Activated T-cell treated with anti-CD3 and anti-CD28 coated beads for 24 hours (primary cell): ENCODE data around the gene B3GAT2.

Experiments
- DNase-seq: peaks from one replicate; pipeline ENCODE4 v3.0.0-alpha.2; 2020; ENCODE audit warnings: low read depth

Gene B3GAT2

GRCh38 chr6:70842541-70842940 is 114.3 kb downstream of the B3GAT2 start:
- DNase-seq = no peak

GRCh38 chr6:70841112-70841511 is 115.7 kb downstream of the B3GAT2 start:
- DNase-seq = no peak

- DNase-seq = no peak
Measured at GRCh38 chr6:70839286-70840266, 117.3 kb downstream of the B3GAT2 start.

GRCh38 chr6:70838907-70839285 is 118.0 kb downstream of the B3GAT2 start:
- DNase-seq = no peak

- DNase-seq = no peak
Measured at GRCh38 chr6:70834520-70834919, 122.3 kb downstream of the B3GAT2 start.

GRCh38 chr6:70831427-70831826 is 125.4 kb downstream of the B3GAT2 start:
- DNase-seq = no peak

GRCh38 chr6:70823651-70824050 is 133.2 kb downstream of the B3GAT2 start:
- DNase-seq = no peak

- no peak for DNase-seq
Measured at GRCh38 chr6:70821751-70822150, 135.1 kb downstream of the B3GAT2 start.

- DNase-seq = no peak
Measured at GRCh38 chr6:70820778-70821177, 136.1 kb downstream of the B3GAT2 start.

- no peak for DNase-seq
Measured at GRCh38 chr6:70819646-70820045, 137.2 kb downstream of the B3GAT2 start.

- DNase-seq = no peak
Measured at GRCh38 chr6:70813885-70814284, 143.0 kb downstream of the B3GAT2 start.

- DNase-seq = no peak
Measured at GRCh38 chr6:70811788-70812187, 145.1 kb downstream of the B3GAT2 start.
